T47D (cell line): ENCODE results near the gene ELK3.

ENCODE experiments used
- DNase-seq, 2 experiments: peaks; one replicate each; pipeline versions ENCODE4 v3.0.0 to v3.0.0-alpha.2; 2011 to 2012; ENCODE audit warnings: low read depth in 1 of 2, low spot score in 1 of 2
- JUND ChIP-seq: IDR thresholded peaks from 2 replicates; pipeline ENCODE4 v1.6.1; 2012; ENCODE audit warnings: low read depth
- in situ Hi-C: cut with HindIII; loops from 2 replicates; pipeline ENCODE4 v1.10.0; 2016; ENCODE audit warnings: low sequenced_read_pairs, low pct_unique_long_range_greater_than_20kb

The ELK3 gene

GRCh38 chr12:96236221-96236822 is 42.1 kb downstream of the ELK3 start:
- no peak for TF ChIP-seq JUND
- in situ Hi-C loops = no loop called here
- DNase-seq = no peak

GRCh38 chr12:96237035-96237434 is 42.9 kb downstream of the ELK3 start:
- in situ Hi-C loops = no loop called here
- TF ChIP-seq JUND = no peak
- no peak for DNase-seq

- in situ Hi-C loops = no loop called here
- peak in 1 of 2 experiments; percentile 45 for DNase-seq
These were observed 43.4 kb downstream of the ELK3 start for GRCh38 chr12:96237465-96238077.

GRCh38 chr12:96238336-96239047 is 44.3 kb downstream of the ELK3 start:
- TF ChIP-seq JUND = no peak
- no peak for DNase-seq
- in situ Hi-C loops = no loop called here

More at GRCh38 chr12:96237465-96238077, 43.4 kb downstream of the ELK3 start:
- no peak for TF ChIP-seq JUND

- in situ Hi-C loops = no loop called here
- no peak for DNase-seq
- TF ChIP-seq JUND = no peak
These were observed 45.8 kb downstream of the ELK3 start for GRCh38 chr12:96239711-96240635.

- no peak for DNase-seq
- no peak for TF ChIP-seq JUND
- in situ Hi-C loops = no loop called here
These were observed 46.5 kb downstream of the ELK3 start for GRCh38 chr12:96240656-96241055.

- in situ Hi-C loops = no loop called here
- TF ChIP-seq JUND = no peak
- DNase-seq = no peak
These were observed 47.3 kb downstream of the ELK3 start for GRCh38 chr12:96241431-96241830.

- no peak for TF ChIP-seq JUND
- in situ Hi-C loops = no loop called here
- DNase-seq = no peak
These were observed 47.7 kb downstream of the ELK3 start for GRCh38 chr12:96241846-96242256.

GRCh38 chr12:96242597-96242996 is 48.4 kb downstream of the ELK3 start:
- TF ChIP-seq JUND = no peak
- DNase-seq = no peak
- in situ Hi-C loops = no loop called here

- no peak for TF ChIP-seq JUND
- in situ Hi-C loops = no loop called here
- DNase-seq = no peak
These were observed 50.7 kb downstream of the ELK3 start for GRCh38 chr12:96244826-96245225.

GRCh38 chr12:96246926-96247505 is 52.8 kb downstream of the ELK3 start:
- in situ Hi-C loops = no loop called here
- no peak for DNase-seq
- TF ChIP-seq JUND = no peak

GRCh38 chr12:96247563-96247962 is 53.4 kb downstream of the ELK3 start:
- no peak for TF ChIP-seq JUND
- no peak for DNase-seq
- in situ Hi-C loops = no loop called here
